AG08396 (cell line): ENCODE results near the gene VTCN1.
"Not testable (repeated sequence)": the region's sequence is repeated elsewhere in the genome, so short reads cannot be mapped to it uniquely, and the experiment has no call there.

Experiments used
- DNase-seq: peaks from one replicate; pipeline ENCODE4 v3.0.0; 2012; ENCODE audit warnings: low spot score, mixed read lengths

Gene VTCN1

DNA sequence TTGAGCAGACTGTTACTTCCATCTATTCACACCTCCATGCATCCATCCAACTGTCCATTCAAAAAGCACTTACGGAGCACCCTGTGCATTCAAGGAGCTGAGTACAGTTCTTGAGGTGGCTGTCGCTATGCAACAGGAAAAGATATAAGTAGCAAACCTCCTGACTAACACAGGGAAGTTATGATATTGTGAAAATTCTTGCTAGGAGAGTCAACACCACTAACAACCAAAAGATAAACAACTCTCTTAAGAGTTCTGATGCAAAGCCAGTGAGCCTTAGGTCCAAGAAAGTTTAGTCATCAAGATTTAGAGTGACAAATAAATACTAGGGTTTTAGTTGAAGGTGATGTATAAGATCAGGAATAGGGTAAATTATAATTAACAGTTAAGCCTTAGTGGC lies 44.7 kb downstream of the VTCN1 start:
- peak; percentile 55 for DNase-seq

DNA sequence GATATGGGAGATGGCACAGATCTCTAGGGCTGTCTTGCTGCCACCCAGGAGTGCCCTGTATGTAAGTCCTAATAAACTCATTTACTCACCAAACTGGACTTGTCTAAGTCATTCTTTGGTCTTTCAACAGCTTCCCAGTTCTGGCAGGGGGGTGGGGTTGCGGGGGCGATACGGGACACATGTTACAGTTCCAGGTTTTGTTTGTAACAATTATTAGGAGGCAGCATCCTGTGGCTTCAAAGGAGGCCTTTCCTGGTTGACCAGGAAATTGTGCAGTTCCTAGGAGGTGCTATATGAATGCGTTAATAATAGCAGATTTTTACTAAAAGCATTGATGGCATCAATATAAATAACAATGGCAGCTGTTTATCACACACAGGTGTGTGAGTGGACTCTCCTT lies 46.5 kb downstream of the VTCN1 start:
- no peak for DNase-seq

DNA sequence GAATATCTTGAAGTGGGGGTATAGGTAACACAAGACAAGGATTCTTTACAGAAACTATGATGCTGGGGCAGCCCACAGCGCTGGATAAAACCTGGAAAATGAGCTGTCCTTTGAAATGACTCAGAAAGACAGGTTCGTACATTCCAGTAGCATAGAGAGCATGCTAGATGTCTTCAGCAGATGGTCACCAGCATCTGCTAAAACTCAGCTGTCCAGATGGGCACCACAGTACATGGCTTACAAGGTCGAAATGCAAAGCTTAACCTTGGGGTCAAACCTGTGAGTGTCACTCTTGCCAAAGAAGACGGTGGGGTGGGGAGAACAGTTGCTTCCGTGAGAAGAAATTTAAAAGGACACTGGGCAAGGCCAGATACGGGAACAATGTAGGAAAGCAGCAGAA lies 47.9 kb downstream of the VTCN1 start:
- DNase-seq: no peak

DNA sequence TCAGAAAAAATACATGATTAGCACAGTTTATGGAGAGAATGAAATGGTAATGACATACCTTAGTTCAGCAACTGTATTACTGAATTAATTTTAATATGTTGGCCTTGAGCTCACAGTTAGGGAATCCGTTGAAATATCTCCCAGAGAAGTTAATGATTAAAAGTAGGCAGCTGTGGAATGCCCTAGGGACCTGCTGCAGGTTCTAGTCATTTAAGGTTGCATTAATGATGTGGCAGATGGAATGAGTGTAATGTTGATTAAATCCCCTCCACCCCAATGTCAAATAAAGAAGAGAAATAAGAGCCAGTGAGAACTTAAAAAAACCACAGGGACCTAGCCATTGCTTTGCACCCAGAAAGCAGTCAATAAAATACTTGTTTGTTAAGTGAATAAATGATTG lies 48.8 kb downstream of the VTCN1 start:
- DNase-seq: no peak

DNA sequence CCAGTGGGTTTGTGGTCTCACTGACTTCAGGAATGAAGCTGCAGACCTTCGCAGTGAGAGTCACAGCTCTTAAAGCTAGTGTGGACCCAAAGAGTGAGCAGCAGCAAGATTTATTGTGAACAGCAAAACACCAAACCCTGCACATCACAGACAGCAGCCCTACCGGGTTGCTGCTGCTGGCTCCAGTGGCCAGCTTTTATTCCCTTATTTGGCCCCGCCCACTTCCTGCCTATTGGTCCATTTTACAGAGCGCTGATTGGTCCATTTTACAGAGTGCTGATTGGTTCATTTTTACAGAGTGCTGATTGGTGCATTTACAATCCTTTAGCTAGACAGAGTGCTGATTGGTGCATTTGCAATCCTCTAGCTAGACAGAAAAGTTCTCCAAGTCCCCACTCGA lies 59.4 kb downstream of the VTCN1 start:
- DNase-seq: not testable (repeated sequence)

DNA sequence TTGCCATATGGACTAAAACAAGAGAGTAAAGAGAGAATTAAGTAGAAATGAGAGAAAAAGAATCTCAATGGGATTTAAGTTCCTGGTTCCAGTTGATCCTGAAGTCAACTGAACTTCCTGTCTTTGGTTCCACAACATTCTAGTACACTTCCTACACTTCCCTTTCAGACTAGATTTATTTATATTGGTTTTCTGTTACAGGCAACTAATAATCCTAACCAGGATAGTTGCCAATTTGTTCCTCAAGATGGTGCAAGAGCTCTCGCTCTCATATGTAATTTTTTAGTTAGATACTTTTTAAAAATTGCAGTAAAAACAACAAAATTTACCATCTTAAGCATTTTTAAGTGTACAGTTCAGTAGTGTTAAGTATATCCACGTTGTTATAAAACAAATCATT lies 60.4 kb downstream of the VTCN1 start:
- DNase-seq: no peak

DNA sequence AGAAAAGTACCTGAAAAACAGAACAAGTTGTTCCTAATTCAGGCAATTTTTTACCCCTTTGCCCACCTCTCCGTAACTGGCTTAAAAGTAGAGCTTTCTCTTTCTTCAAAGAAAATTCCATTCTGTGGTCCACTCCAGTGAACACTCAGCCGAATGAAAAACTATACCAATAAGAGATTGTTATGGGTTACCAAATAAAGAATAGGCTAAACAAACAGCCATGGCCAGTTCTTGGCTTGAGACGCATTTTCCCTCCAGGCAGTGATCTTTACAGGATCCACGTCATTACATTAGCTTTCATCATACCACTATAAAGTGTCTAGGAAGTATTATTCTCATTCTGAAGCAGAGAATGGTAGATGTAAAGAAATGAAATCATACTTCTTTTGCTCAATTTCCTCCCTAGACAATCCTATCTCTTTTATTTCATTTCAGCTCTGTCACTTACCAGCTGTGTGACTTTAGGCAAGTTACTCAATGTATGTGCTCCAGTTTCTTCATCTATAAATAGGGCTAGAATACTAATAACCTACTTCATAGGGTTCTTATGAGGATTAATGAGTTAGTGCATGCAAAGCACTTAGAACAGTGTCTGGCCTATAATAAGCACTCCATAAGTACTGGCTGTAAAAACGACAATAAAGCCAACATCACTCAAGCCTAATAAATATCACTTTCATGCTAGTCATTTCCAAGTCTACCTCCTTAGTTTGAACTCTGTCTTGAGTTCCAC lies 62.7 kb downstream of the VTCN1 start:
- no peak for DNase-seq

DNA sequence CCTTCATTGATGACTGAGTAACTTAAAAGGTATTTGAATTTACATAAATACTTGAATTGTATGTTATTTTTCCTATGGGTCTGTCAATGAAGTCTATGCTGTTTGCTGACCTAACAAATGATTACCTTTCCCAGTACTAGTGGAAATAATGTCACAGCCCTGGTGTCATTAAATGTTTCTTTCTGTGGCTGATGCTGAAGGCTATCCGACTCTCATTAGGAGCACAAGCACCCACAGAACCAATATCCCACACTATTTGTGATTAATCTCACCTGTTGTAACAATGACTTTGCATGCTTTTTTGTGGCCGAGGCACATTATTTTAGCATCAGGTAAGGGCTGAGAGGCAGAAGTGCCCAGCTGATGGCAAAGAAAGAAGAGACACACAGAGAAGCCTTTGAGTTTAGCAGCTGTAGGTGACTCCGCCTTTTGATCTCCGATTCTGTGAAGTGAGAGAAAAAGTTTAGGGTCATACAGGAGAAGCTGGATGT lies 63.3 kb downstream of the VTCN1 start:
- no peak for DNase-seq

DNA sequence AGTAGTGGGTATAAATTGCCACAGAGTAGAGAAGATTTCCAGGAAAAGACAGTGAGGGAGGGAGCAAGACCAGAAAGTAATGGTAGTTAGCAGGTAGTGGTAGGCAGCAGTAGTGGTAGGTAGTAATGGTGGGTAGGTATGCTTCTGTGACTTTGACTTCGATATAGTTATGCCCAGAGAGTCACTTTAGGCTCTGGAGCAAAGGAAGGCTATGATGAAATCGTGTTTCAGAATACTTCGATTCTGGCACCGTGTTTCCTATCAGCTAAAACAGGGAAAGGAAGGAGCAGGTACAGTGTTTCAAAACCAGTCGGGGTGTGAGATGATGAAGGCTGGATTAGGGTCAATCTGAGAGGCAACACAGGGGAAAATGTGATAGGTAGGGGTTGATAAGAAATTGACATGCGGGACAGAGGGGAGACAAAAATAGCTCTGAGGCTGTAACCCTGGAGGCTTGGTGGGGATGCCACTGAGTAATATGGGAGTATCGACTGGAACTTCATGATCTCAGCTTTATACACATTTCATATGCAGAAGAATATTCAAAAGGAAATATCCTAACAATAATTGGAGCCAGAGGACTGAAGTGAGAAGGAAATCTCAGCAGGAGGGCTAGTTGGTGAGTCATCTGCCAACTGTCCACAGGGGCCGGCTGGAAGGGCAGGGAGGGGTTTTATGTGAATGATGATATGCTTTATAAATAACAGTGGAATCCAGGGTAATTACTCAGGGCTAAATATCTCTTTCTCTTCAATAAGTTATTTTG lies 64.0 kb downstream of the VTCN1 start:
- DNase-seq: peak; percentile 57

DNA sequence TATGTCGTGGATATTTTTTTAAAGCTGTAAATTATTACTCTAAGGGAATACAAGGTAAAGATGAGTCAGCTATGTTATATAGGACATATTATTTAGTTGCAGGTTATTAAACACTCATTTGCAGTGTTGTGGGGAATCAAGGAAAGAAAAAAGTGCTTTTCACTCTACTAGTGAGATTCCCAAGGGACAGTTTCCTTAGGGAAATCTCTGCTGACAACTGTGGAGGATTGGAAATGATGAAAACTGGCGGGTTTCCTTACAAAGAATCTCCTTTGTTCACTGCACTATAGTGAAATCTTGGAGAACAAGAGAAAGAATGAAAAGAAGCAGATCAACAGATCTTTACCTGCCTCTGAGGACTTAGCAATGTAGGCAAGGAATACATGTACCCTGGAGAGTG lies 64.7 kb downstream of the VTCN1 start:
- no peak for DNase-seq

DNA sequence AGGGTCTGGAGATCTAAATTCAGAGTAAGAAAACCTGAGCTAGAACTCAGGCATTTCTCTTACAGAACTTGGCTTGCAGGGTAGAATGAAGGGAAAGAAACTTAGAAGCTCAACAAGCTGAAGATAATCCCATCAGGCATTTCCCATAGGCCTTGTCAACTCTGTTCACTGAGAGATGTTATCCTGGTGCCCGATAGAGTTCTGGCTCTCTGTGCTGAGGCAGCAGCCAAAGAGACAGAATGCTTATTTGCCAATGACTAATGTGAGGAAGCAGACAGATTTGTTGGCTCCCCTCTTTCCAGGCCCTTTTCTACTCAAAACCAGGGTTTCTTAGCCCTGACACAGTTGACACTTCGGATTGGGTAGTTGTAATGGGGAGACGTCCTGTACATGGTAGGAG lies 66.9 kb downstream of the VTCN1 start:
- no peak for DNase-seq

DNA sequence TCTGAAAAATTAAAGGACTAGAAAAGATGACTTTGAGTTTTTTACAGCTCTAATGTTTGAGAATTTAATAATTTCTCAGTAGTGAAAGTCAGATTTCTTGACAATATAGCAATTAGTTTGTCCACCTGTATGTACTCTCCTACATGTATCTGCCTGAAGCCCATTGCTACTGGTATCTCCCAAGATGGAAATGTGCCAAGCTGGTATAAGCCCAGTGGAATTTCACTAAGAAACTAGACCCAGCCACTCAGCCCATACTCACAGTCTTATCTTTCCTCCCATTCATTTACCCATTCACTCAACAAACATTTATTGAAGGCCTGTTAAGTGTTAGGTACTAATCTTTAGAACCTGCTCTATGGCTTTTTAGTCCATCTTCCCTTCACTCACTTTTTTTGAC lies 67.6 kb downstream of the VTCN1 start:
- DNase-seq: no peak

DNA sequence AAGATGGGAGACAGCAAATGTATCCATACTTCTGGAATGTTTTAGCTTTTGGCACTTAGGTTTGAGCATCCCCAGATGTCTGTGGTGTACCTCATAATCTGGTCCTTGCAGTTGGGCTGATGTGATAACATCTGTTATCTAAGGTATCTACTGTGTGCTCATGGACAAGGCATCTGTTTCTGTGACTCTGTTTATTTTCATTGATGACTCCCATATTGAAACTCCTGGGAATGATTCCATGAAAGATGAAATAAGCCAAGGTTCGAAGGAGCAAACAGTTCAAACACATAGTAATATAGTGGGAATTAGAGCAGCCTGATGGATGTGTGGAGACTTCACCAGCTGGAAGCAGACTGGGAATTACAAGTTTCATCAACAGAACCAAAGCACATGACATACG lies 68.5 kb downstream of the VTCN1 start:
- no peak for DNase-seq

DNA sequence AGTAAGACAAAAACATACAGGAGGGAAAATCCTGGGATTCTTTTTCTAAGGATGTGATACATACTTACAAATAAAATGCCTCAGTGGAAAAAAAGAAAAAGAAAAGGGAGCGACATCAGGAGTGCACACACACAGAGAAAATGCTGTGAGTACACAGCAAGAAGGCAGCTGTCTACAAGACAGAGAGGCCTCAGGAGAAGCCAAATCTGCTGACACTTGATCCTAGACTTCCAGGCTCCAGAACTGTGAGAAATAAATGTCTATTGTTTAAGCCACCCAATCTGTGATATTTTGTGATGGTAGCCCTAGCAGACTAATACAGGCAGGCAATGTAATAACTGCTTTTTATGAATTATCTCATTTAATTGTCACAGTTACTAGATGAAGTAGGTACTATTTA lies 72.2 kb downstream of the VTCN1 start:
- no peak for DNase-seq

DNA sequence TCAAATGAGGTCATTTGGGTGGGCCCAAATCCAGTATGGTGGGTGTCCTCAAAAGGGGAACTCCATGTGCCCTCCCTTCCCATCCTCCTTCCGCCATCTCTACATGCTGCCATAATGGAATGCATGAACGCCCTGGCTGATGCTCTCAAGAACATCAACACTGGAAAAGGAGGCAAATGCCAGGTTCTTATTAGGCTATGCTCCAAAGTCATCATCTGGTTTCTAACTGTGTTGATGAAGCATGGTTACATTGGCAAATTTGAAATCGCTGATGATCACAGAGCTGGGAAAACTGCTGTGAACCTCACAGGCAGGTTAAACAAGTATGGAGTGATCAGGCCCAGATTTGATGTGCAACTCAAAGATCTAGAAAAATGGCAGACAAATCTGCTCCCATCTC lies 72.6 kb downstream of the VTCN1 start:
- DNase-seq: no peak

DNA sequence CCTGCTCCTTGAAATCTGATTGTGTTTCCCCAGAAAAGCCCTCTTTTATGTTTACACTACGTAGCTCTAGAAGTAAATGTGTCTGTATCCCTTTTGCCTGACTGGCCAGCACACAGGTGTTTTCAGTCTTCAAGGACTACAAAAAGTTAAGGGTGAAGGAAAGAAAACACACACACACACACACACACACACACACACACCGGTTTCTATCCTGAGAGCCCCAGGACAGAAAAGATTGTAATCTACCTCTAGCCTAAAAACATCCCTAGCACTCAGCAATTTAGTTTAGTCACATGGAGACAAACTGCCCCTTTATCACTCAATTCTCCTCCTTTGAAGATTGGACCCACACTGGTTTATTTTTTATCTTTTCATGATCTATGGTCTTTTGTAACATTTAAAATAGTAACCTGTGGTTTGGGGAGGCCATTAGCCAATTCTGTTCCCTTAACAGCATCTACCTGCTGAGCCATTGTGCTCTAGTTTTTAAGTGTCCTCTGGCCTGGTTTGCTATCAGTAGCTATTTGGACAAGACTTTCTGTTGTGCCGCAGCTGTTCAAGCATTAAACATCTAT lies 73.4 kb downstream of the VTCN1 start:
- no peak for DNase-seq

DNA sequence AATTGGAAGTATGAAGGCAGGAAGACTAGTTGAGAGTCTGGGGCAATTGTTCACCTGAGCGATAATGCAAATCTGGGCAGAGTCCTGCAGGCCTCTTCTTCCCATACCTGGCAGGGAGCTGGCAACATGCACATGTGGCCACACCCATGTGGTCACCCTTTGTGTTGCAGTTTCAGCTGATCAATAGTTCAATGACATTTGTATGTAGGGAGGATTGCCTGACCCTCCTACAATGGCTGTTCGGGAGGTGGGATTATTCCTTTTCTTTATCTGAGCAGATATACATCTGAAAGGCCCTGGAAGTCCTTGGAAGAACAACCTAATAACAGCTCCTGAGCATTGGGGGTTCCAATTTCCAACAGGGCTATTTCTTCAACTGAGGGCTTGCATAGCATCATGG lies 74.0 kb downstream of the VTCN1 start:
- DNase-seq: no peak

DNA sequence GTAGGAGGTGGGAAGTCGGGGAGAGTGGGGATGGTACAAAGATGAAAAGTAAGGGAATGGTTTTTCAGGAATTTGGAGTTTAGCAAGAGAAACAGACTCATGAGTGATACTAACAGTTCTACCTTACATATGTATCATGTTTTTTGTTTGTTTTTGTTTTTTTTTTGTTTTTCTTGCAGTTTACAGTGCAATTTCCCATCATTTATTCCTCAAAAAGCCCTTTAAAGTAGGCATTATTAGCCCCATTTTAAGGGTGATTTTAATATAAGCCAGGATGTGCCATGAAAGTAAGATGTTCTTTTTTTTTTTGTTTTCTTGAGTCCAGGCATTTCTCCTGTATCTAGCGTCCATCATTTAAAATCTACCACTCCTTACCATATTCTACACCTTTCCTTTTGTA lies 75.4 kb downstream of the VTCN1 start:
- no peak for DNase-seq

DNA sequence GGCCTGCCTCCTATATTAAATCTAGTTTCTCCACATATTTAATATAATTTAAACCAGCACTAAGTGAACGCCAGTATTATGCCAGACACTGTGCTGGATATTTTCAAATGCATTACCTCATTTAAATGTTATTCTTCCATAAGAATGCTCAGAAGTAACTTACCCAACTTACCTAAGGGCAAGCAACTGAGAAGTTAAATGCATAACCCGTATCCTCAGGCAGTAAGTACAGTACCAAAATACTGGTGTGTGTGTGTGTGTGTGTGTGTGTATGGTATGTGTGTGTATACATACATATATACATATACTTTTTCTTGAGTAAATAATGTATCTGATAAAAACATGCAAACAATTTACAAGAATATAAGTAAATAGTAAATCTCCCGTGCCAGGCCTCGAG lies 80.2 kb downstream of the VTCN1 start:
- no peak for DNase-seq

DNA sequence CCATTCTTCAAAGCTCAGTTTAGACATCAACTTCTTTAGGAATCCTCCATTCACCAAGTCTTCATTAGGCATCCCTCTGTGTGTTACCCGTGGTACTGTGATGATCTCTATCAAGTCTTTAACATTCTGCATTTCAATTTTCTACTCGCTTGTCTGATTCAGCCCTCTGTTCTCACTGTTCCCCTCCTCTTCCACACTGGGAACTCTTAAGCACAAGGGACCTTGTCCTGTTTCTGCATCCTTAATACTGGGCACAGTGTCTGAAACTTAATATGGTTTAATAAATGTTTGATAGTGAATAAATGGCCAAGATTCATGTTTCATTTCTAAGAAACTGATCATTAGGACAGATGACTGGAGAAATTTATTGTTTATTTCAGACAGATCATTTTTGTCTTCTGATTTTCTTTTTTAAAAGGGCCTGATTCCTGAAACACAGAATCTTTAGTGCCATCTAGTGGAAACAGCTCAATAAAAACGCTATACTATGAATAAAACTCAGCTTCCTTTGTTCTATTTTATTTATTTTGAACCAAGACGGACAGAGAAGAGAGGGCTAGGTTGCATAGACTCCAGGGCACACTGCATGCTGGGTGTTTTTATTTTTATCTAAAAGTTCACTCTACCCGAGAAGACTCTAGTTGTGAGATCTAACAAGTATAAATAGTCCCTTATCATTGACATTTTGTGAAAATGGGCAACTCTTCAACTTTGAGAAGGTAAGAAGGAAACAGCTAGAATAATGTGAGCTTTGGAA lies 82.2 kb downstream of the VTCN1 start:
- peak; percentile 37 for DNase-seq

DNA sequence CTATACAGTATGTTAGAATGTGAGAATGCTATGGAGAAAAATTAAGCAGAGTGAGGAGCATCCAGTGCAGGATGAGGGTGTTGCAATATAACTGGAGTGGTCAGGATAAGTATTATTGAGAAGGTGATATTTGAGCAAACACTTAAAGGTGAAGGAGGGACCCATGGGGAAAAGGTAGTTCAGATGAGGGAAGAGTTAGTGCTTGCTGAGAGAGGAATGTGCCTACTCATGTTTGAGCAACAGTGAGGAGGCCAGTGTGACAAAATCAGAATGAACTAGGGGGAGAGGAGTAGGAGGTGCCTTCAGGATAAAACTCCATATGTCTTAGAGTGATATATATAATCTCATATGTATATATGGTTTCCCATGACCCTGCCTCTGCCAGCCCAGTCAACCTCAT lies 82.9 kb downstream of the VTCN1 start:
- DNase-seq: no peak

DNA sequence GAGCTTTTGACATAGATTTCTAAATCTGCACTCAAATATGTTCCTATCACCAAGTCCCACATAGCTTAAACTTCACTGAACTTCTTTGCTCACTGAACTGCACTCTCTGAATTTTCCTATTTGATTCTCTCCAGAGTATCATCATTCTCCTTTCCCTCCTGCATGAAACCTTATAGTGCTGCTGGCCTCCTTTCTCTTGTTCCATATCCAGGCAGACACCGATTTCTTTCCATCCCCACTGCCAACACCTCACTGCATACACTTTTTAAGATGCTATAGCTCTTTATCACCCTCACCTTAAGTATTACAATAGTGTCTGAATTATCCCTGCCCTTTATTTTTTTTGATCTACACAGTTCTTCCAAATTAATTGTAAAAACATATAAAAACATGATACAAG lies 86.1 kb downstream of the VTCN1 start:
- DNase-seq: no peak

DNA sequence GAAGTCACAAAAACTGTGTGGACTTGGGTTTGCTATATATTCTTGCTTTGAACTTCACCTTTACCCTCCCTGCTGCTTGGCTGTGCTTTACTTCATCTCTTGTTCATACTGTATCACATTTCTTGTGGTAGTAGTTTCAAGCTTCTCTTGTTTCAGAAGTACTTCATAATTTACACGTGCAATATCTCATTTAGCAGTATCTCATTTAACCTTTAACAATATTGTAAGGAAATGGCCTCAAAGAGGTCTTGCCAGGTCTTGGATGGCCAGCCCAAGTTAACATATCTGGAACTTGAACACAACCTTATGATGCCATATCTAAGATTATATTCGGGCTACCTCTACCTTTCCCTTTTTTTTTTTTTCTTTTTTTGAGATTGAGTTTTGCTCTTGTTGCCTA lies 87.5 kb downstream of the VTCN1 start:
- no peak for DNase-seq
